ENCODE data around the gene RABGAP1L. TPM values are rescaled to one million over a fixed set of nuclear protein-coding genes. Genes with fewer than 3 reads are reported as not detected.

RABGAP1L gene
- total and polyA plus RNA-seq, 2 of the 8 experiments (the other 6 are each of a cell fraction or from before 2014, with no cell fraction given) = 33.3 to 156 TPM

- no peak overlapping the region for H2BK20ac ChIP-seq (ENCODE audit: low read length)
- FAIRE-seq = no peak
Observed at GRCh38 chr1:174322202-174322862, 163.0 kb downstream of the RABGAP1L start.

More at GRCh38 chr1:174322202-174322862, 163.0 kb downstream of the RABGAP1L start:
- Histone ChIP-seq H3K4me3 (ENCODE audit: extremely low read depth in 1 of 4, insufficient read depth in 2 of 4, low read depth in 3 of 4, low read length in 4 of 4) (no peak overlapping the region), H3K27me3 (replicated peaks in 1 of 4; ENCODE audit: control insufficient read depth in 3 of 4, extremely low read depth in 1 of 4, insufficient read depth in 3 of 4, low read length in 3 of 4) (no peaks in the 10 kb centered on the region), H3K9ac (replicated peaks in 1 of 4; ENCODE audit: extremely low read depth in 1 of 4, low read depth in 3 of 4, low read length in 3 of 4) (no peak overlapping the region), H2BK5ac (ENCODE audit: low read depth, low read length) (no peak overlapping the region), H3K79me2 (ENCODE audit: control insufficient read depth in 1 of 2, insufficient read depth in 2 of 2, low read length in 2 of 2) (no peaks in the 10 kb centered on the region), H2AFZ (ENCODE audit: low read length) (no peak overlapping the region), H3K27ac (ENCODE audit: low read depth, low read length) (no peak overlapping the region), H3K23ac (ENCODE audit: insufficient read length) (no peak overlapping the region), H3K56ac (replicated peaks; ENCODE audit: insufficient read length, low read depth, low read length) (no peak overlapping the region), H2BK120ac (replicated peaks; ENCODE audit: low read depth, low read length) (no peak overlapping the region), H3K36me3 (ENCODE audit: control insufficient read depth in 2 of 4, insufficient read depth in 4 of 4, low read length in 3 of 4) (peaks cover 0 to 4% (median 0%) of the 10 kb centered on the region in 4 experiments; a peak in 3 of 8 replicates), H4K91ac (replicated peaks; ENCODE audit: insufficient read length, low read length) (no peak overlapping the region), H3K9me3 (ENCODE audit: insufficient read depth in 2 of 2, low read depth in 1 of 2, low read length in 1 of 2) (peaks cover 19 to 29% of the 10 kb centered on the region in 2 experiments), H4K8ac (ENCODE audit: extremely low read depth, insufficient read depth, low read length) (no peak overlapping the region), H3K4ac (replicated peaks; ENCODE audit: insufficient read length, low read depth, low read length) (no peak overlapping the region), H3K18ac (ENCODE audit: extremely low read depth, low read length) (no peak overlapping the region), H3K4me1 (replicated peaks in 1 of 4; ENCODE audit: control insufficient read depth in 3 of 4, insufficient read depth in 4 of 4, low read length in 3 of 4) (no peaks in the 10 kb centered on the region), H3K23me2 (ENCODE audit: low read depth, low read length) (no peaks in the 10 kb centered on the region), H2BK15ac (ENCODE audit: low read length) (no peak overlapping the region), H2BK12ac (ENCODE audit: low read depth, low read length) (no peak overlapping the region), H3K4me2 (ENCODE audit: insufficient read depth in 1 of 2, low read depth in 2 of 2, low read length in 2 of 2) (no peak overlapping the region), H4K5ac (ENCODE audit: insufficient read length, low read depth, low read length) (no peak overlapping the region), H2AK5ac (ENCODE audit: low read depth, low read length) (no peak overlapping the region), H4K20me1 (replicated peaks in 1 of 2; ENCODE audit: control insufficient read depth in 1 of 2, insufficient read depth in 2 of 2, low read length in 2 of 2) (no peaks in the 10 kb centered on the region), H3K14ac (ENCODE audit: insufficient read length) (no peak overlapping the region), H3K79me1 (ENCODE audit: low read depth, low read length) (no peaks in the 10 kb centered on the region)
- WGBS, 2 experiments (ENCODE audit: extremely low coverage in 1 of 2, insufficient coverage in 1 of 2, insufficient read length in 1 of 2, insufficient replicate concordance in 2 of 2, low coverage in 1 of 2, low lambda C conversion rate in 2 of 2, missing lambda C conversion rate in 1 of 2) = 94% methylated on average over 1 of the region's 1 CpG; no CpG with 5 or more reads in 1 of the 2 experiments
- TF ChIP-seq EP300 (IDR thresholded peaks at IDR 0.05; ENCODE audit: borderline replicate concordance in 1 of 2, low read depth in 2 of 2, low read length in 2 of 2) = no peak
- TF ChIP-seq SIRT6 (IDR thresholded peaks at IDR 0.05; ENCODE audit: low read length) = no peak
- no peak for TF ChIP-seq RFX5 (IDR thresholded peaks at IDR 0.05; ENCODE audit: borderline replicate concordance, low read depth, low read length)
- TF ChIP-seq TEAD4 (IDR thresholded peaks at IDR 0.05; ENCODE audit: low read depth, low read length) = no peak
- no peak for TF ChIP-seq ASH2L (IDR thresholded peaks at IDR 0.05; ENCODE audit: low read length)
- no peak for TF ChIP-seq BACH1 (IDR thresholded peaks at IDR 0.05; ENCODE audit: low read length)
- TF ChIP-seq SP1 (IDR thresholded peaks at IDR 0.05; ENCODE audit: low read depth, low read length) = no peak
- no peak for TF ChIP-seq MAFK (IDR thresholded peaks at IDR 0.05; ENCODE audit: low read depth, low read length)
- TF ChIP-seq TCF12 (IDR thresholded peaks at IDR 0.05; ENCODE audit: low read depth, low read length) = no peak
- TF ChIP-seq JUN (IDR thresholded peaks at IDR 0.05; ENCODE audit: low read depth, low read length) = no peak
- TF ChIP-seq POLR2AphosphoS5 (IDR thresholded peaks at IDR 0.05; ENCODE audit: low read depth, low read length) = no peak
- POLR2A ChIA-PET (ENCODE audit: partially characterized antibody) = no interaction called here
- CTCF ChIA-PET (ENCODE audit: partially characterized antibody) = no interaction called here
- no peak for DNase-seq (ENCODE audit: low read depth in 1 of 2, low spot score in 2 of 2)

All from H1 (cell line).